K562 (cell line): ENCODE results near the gene IKZF4. TPM values are rescaled to one million over a fixed set of nuclear protein-coding genes. Genes with fewer than 3 reads are reported as not detected.

Source experiments
- BCOR ChIP-seq: fragments of 450-650 bp; IDR thresholded peaks from 2 replicates; pipeline ENCODE4 v1.6.1; 2016
- CREBBP ChIP-seq: IDR thresholded peaks from one replicate; pipeline ENCODE4 v1.6.1; 2012; ENCODE audit warnings: low read depth, mild to moderate bottlenecking, control low read depth, inconsistent platforms, low read length
- DPF2 ChIP-seq: fragments of 450-650 bp; IDR thresholded peaks from 2 replicates; pipeline ENCODE4 v1.6.1; 2016
- HDAC2 ChIP-seq: fragments of 450-650 bp; IDR thresholded peaks from 2 replicates; pipeline ENCODE4 v1.6.1; 2016; ENCODE audit warnings: mild to moderate bottlenecking
- HNRNPL ChIP-seq: fragments of 200-400 bp; formaldehyde crosslinking; IDR thresholded peaks from 2 replicates; pipeline ENCODE4 v1.6.1; 2017; ENCODE audit warnings: low read depth, mild to moderate bottlenecking, low read length
- KDM1A ChIP-seq, 2 experiments: fragments of 450-650 bp; IDR thresholded peaks; 2 replicates each; pipeline ENCODE4 v1.6.1; 2016; ENCODE audit warnings: mild to moderate bottlenecking in 2 of 2
- KLF1 ChIP-seq: fragments of 450-650 bp; IDR thresholded peaks from 2 replicates; pipeline ENCODE4 v1.6.1; 2016; ENCODE audit warnings: missing genetic modification characterization, missing compliant biosample characterization
- MAFF ChIP-seq: IDR thresholded peaks from 2 replicates; pipeline ENCODE4 v1.6.1; 2012; ENCODE audit warnings: low read length, improper control_type of control experiment
- MTA2 ChIP-seq: fragments of 450-650 bp; IDR thresholded peaks from 2 replicates; pipeline ENCODE4 v1.6.1; 2016; ENCODE audit warnings: low read depth
- NELFE ChIP-seq: IDR thresholded peaks from 2 replicates; pipeline ENCODE4 v1.6.1; 2011; ENCODE audit warnings: mild to moderate bottlenecking; ENCODE audit not compliant: insufficient read depth, insufficient read length
- NFIC ChIP-seq: fragments of 450-650 bp; IDR thresholded peaks from 2 replicates; pipeline ENCODE4 v1.6.1; 2017; ENCODE audit warnings: mild to moderate bottlenecking, inconsistent platforms
- PHB ChIP-seq: fragments of 250-450 bp; sonication (Bioruptor Pico); IDR thresholded peaks from 2 replicates; pipeline ENCODE4 v1.5.0; 2021
- SRSF1 ChIP-seq: fragments of 200-400 bp; formaldehyde crosslinking; IDR thresholded peaks from 2 replicates; pipeline ENCODE4 v1.6.1; 2017; ENCODE audit warnings: mild to moderate bottlenecking, low read depth, low read length, moderate library complexity
- THRA ChIP-seq: fragments of 450-650 bp; IDR thresholded peaks from 2 replicates; pipeline ENCODE4 v1.6.1; 2017; ENCODE audit warnings: mild to moderate bottlenecking, moderate library complexity
- XRCC3 ChIP-seq: fragments of 450-650 bp; IDR thresholded peaks from 2 replicates; pipeline ENCODE4 v1.6.1; 2017; ENCODE audit warnings: mild to moderate bottlenecking, moderate library complexity
- ZBTB1 ChIP-seq: sonication (generic); formaldehyde crosslinking; IDR thresholded peaks from 2 replicates; pipeline ENCODE4 v1.8.1; 2023; ENCODE audit warnings: missing genetic modification reagents, low read depth, mild to moderate bottlenecking, borderline replicate concordance
- ZKSCAN8 ChIP-seq: fragments of 200-800 bp; sonication (Bioruptor generic); IDR thresholded peaks from 2 replicates; pipeline ENCODE4 v1.6.1; 2016; ENCODE audit warnings: missing genetic modification characterization, missing compliant biosample characterization
- ZNF197 ChIP-seq: fragments of 200-800 bp; sonication (Bioruptor generic); IDR thresholded peaks from 2 replicates; pipeline ENCODE4 v1.6.1; 2016; ENCODE audit warnings: low read depth, missing genetic modification characterization, missing compliant biosample characterization
- ZNF277 ChIP-seq: fragments of 250-450 bp; sonication (Bioruptor Pico); IDR thresholded peaks from 2 replicates; pipeline ENCODE4 v1.8.0; 2022; ENCODE audit warnings: inconsistent platforms, mild to moderate bottlenecking, moderate library complexity, borderline replicate concordance
- ZNF316 ChIP-seq: fragments of 450-650 bp; IDR thresholded peaks from 2 replicates; pipeline ENCODE4 v1.6.1; 2016
- ZNF507 ChIP-seq: conservative IDR thresholded peaks from 2 replicates; pipeline ENCODE4 v1.6.1; 2017; ENCODE audit warnings: missing genetic modification characterization, missing compliant biosample characterization
- ZNF584 ChIP-seq: fragments of 200-800 bp; sonication (Bioruptor generic); IDR thresholded peaks from 2 replicates; pipeline ENCODE4 v1.6.1; 2016; ENCODE audit warnings: low read depth, mild to moderate bottlenecking, missing genetic modification characterization, missing compliant biosample characterization
- ZNF592 ChIP-seq: fragments of 450-650 bp; IDR thresholded peaks from 2 replicates; pipeline ENCODE4 v1.6.1; 2017; ENCODE audit warnings: antibody characterized with exemption, mild to moderate bottlenecking
- ZZZ3 ChIP-seq: fragments of 450-650 bp; IDR thresholded peaks from 2 replicates; pipeline ENCODE4 v1.6.1; 2016; ENCODE audit warnings: antibody characterized with exemption, mild to moderate bottlenecking, moderate library complexity
- polyA plus RNA-seq, 8 experiments: library from polyadenylated mRNA; depleted of rRNA in 4 of 8; stranded (reverse) in 5 of 8; unstranded in 3 of 8; fragments of >200 nt; fragmentation: Nextera tagmentation in 2 of 8; fragmentation: Illumina TruSeq in 1 of 8; extraction: Ambion mirVana in 2 of 8; extraction: Trizol in 1 of 8; gene quantifications; 2 replicates each; pipeline versions ENCODE4 v1.2.1 to v1.2.3, GENCODE V29; 2011 to 2014; ENCODE audit warnings: inconsistent platforms in 1 of 8, missing spikeins in 1 of 8
- total RNA-seq, 7 experiments: library from RNA; depleted of rRNA in 6 of 7; stranded (reverse); fragments of >200 nt in 6 of 7; fragmentation: Illumina TruSeq in 2 of 7; extraction: Trizol in 2 of 7; gene quantifications; 2 replicates each; pipeline versions ENCODE4 v1.2.1 to v1.2.3, GENCODE V29; 2011 to 2021; ENCODE audit warnings: low replicate concordance in 1 of 7

IKZF4 gene
- total and polyA plus RNA-seq, 9 of the 15 experiments (the other 6 are each of a cell fraction or from before 2014, with no cell fraction given): 1.9 to 16.3 (median 3.6) TPM

- no peak for TF ChIP-seq CREBBP
- 0 out of 4 replicates have a peak, but pooled peaks of 1 of the 2 experiments have one; percentile 12 for TF ChIP-seq KDM1A (IDR thresholded peaks at IDR 0.05)
- TF ChIP-seq THRA: no peak
- TF ChIP-seq XRCC3: no peak
- no peak for TF ChIP-seq ZNF277 (CRISPR knock-in tag)
- TF ChIP-seq KLF1 (tag): peak; percentile 94
- peak; percentile 71; the same call in 1 of the 2 replicates for TF ChIP-seq DPF2
- TF ChIP-seq NFIC: peak; percentile 72
- TF ChIP-seq ZNF584 (CRISPR knock-in tag): peak; percentile 78; the same call in 1 of the 2 replicates
- no peak for TF ChIP-seq HNRNPL
- TF ChIP-seq ZKSCAN8: 0 out of 2 replicates have a peak, but pooled peaks have one; percentile 24
- TF ChIP-seq MTA2: peak; percentile 74
- TF ChIP-seq ZNF316: no peak; the same call in 1 of the 2 replicates
- no peak for TF ChIP-seq ZNF507 (tag)
- 0 out of 2 replicates have a peak, but pooled peaks have one; percentile 65 for TF ChIP-seq PHB
- TF ChIP-seq MAFF: no peak
- 0 out of 2 replicates have a peak, but pooled peaks have one; percentile 56 for TF ChIP-seq SRSF1
- TF ChIP-seq ZBTB1 (CRISPR knock-in tag): no peak
- peak; percentile 75 for TF ChIP-seq BCOR
- peak; percentile 94 for TF ChIP-seq ZZZ3
- TF ChIP-seq NELFE: peak; percentile 51
- peak; percentile 81; the same call in 1 of the 2 replicates for TF ChIP-seq ZNF197
- TF ChIP-seq ZNF592: peak; percentile 72
- TF ChIP-seq HDAC2: peak; percentile 80
These were observed 20.9 kb downstream of the IKZF4 start, which contains the start of gene RPS26 (continued) for GRCh38 chr12:56041552-56042429.
